DMS79 treated with DMSO at 0.1 percent for 48 hours (cell line): Measurements from ENCODE around the gene UGT2B7.
"Not testable (repeated sequence)": the region's sequence is repeated elsewhere in the genome, so short reads cannot be mapped to it uniquely, and the experiment has no call there.

Source experiments
- DNase-seq: peaks from one replicate; lab custom pipeline; 2025; lab: John Stamatoyannopoulos, UW

UGT2B7 gene

GRCh38 chr4:69088473-69088872 lies 7.8 kb upstream of the UGT2B7 start:
- DNase-seq: no peak

- no peak for DNase-seq
Observed at GRCh38 chr4:69089388-69089787, 6.9 kb upstream of the UGT2B7 start.

- no peak for DNase-seq
Observed at GRCh38 chr4:69092190-69092589, 4.1 kb upstream of the UGT2B7 start.

GRCh38 chr4:69092980-69093568 lies 3.2 kb upstream of the UGT2B7 start:
- no peak for DNase-seq

- DNase-seq: no peak
Observed at GRCh38 chr4:69093681-69094080, 2.6 kb upstream of the UGT2B7 start.

GRCh38 chr4:69095301-69095731 lies 958 bp upstream of the UGT2B7 start:
- no peak for DNase-seq

- no peak for DNase-seq
Observed at GRCh38 chr4:69096810-69097209, 536 bp downstream of the UGT2B7 start.

GRCh38 chr4:69098470-69098869 lies 2.2 kb downstream of the UGT2B7 start:
- DNase-seq: no peak

GRCh38 chr4:69099910-69100309 lies 3.6 kb downstream of the UGT2B7 start:
- no peak for DNase-seq

- not testable (repeated sequence) for DNase-seq
Observed at GRCh38 chr4:69102668-69103067, 6.4 kb downstream of the UGT2B7 start.

- DNase-seq: no peak
Observed at GRCh38 chr4:69104719-69105275, 8.5 kb downstream of the UGT2B7 start.

- DNase-seq: not testable (repeated sequence)
Observed at GRCh38 chr4:69115151-69115850, 19.0 kb downstream of the UGT2B7 start.

GRCh38 chr4:69115851-69116213 lies 19.6 kb downstream of the UGT2B7 start:
- no peak for DNase-seq

- DNase-seq: no peak
Observed at GRCh38 chr4:69116645-69117321, 20.5 kb downstream of the UGT2B7 start.

GRCh38 chr4:69120870-69121269 lies 24.6 kb downstream of the UGT2B7 start:
- DNase-seq: no peak

GRCh38 chr4:69122476-69122875 lies 26.2 kb downstream of the UGT2B7 start:
- no peak for DNase-seq

- DNase-seq: no peak
Observed at GRCh38 chr4:69124941-69125340, 28.7 kb downstream of the UGT2B7 start.

- DNase-seq: no peak
Observed at GRCh38 chr4:69126024-69126423, 29.8 kb downstream of the UGT2B7 start.

GRCh38 chr4:69133993-69134392 lies 37.7 kb downstream of the UGT2B7 start:
- no peak for DNase-seq

GRCh38 chr4:69134471-69134870 lies 38.2 kb downstream of the UGT2B7 start:
- DNase-seq: no peak

GRCh38 chr4:69141320-69141719 lies 45.0 kb downstream of the UGT2B7 start:
- no peak for DNase-seq

GRCh38 chr4:69147334-69147733 lies 51.1 kb downstream of the UGT2B7 start:
- DNase-seq: no peak

GRCh38 chr4:69154021-69154420 lies 57.7 kb downstream of the UGT2B7 start:
- no peak for DNase-seq
